ENCODE data around the gene BCL3.

Gene BCL3

DNA sequence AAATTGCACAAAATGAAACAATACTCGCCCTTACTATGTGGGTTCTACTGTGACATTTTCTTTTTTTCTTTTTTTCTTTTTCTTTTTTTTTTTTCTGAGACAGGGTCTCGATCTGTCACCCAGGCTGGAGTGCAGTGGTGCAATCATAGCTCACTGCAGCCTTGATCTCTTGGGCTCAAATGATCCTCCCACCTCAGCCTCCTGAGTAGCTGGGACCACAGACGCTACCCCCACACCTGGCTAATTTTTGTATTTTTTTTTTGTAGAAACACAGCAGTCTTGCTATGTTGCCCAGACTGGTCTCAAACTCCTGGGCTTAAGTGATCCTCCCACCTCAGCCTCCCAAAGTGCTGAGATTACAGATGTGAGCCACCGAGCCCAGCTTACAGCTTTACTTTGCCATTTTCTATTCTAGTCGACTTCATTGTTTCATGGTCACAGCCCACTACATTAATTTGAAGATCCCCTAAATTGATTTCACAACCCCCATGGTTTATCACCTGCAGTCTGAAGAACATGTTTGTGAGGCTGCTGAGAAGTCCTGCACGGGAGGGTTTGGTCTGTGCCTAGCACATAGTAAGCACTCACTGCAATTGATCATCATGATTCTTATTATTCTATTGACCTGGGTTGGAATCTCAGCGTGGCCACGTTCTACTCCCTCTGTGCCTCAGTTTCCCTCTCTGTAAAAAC is 3.8 kb downstream of the BCL3 start:
- Histone ChIP-seq H3K4me1 (ENCODE audit: control extremely low read depth in 1 of 4, control insufficient read depth in 4 of 4, insufficient read depth in 4 of 4, low read length in 3 of 4) (peaks cover 22 to 87% (median 82%) of the 10 kb centered on the region in 4 experiments), H3K4me3 (ENCODE audit: control insufficient read depth in 1 of 7, extremely low read depth in 1 of 7, insufficient read depth in 4 of 7, low read depth in 2 of 7, low read length in 6 of 7) (peak overlapping the region in 6 of 7 experiments; percentile 25 to 92 (median 52)), H3K27ac (ENCODE audit: insufficient read depth in 1 of 2, low read depth in 1 of 2, low read length in 2 of 2, poor library complexity in 1 of 2, severe bottlenecking in 2 of 2) (peak overlapping the region; percentile 36 to 88), H3K9me3 (ENCODE audit: control extremely low read depth in 1 of 5, control insufficient read depth in 4 of 5, insufficient read depth in 2 of 5, low read depth in 1 of 5, low read length in 4 of 5) (no peaks in the 10 kb centered on the region), H3K27me3 (replicated peaks in 2 of 5; ENCODE audit: control insufficient read depth in 4 of 5, insufficient read depth in 5 of 5, low read length in 4 of 5) (no peaks in the 10 kb centered on the region), H3K36me3 (ENCODE audit: control insufficient read depth in 4 of 4, insufficient read depth in 4 of 4, low read length in 3 of 4) (peaks cover 0 to 56% (median 25%) of the 10 kb centered on the region in 4 experiments)
- ChIA-PET CTCF (interaction anchor here (1.4 to 4.8 kb wide), 7 partner anchors 7 to 62 kb away, joined by 3 to 47 read pairs (median 6); no protein-coding TSS in a partner anchor), POLR2A (interaction anchor here (0.5 to 3.2 kb wide), 7 partner anchors 9 to 105 kb away, joined by 3 to 36 read pairs (median 3); no protein-coding TSS in a partner anchor)
- whole genome bisulfite sequencing (ENCODE audit: insufficient coverage), result 85% methylated on average over 3 of the region's 8 CpGs
- DNase-seq, result no peak

DNA sequence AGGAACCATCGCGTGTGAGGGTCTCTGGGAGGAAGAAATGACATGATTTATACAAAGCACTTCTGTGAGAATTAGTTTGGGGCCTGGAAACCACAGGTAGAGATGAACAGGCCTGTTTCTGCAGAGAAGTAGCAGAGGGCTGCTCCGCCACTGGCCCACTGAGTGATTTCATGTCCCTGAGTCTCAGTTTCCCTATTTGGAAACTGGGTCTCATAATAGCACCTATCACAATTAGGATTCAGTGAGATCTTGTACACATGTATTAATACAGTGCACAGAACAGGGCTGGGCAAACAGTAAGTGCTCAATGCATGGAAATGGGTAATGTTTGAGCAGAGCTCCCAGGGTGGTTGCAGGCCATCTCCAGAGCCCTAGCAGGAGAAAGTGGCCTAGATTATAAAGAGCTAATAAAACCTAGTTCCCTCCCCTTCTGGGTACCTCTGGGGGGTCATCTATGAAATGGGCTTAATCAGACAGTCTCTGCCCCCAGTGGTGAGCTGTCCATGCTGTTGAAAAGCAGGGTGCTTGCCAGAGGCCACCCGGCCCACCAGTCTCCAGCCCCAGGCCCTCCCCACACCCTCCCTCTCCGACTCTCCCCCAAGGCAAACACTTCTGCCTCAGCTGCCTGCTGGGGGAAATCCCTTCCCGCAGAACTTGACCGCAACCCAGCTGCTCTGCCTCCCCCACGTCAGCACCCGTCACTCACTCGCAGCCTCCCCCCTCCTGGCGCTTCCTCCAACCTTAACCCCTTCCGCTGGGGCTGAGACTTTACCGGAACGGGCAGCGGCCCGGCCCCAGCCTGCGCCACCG is 4.5 kb downstream of the BCL3 start:
- peaks cover 3 to 64% (median 30%) of the 10 kb centered on the region in 4 experiments for H3K36me3 ChIP-seq (ENCODE audit: control insufficient read depth in 4 of 4, insufficient read depth in 4 of 4, low read length in 3 of 4)
- DNase-seq, result peak; percentile 98 to 100 (median 100)
- CTCF ChIA-PET, result interaction anchor here (0.7 to 4.8 kb wide), 8 partner anchors 8 to 63 kb away, joined by 3 to 47 read pairs (median 6); no protein-coding TSS in a partner anchor
- POLR2A ChIA-PET, result interaction anchor here (0.5 to 3.2 kb wide), 9 partner anchors 10 to 104 kb away, joined by 3 to 36 read pairs (median 6); no protein-coding TSS in a partner anchor
- peak overlapping the region in 6 of 7 experiments; percentile 25 to 92 (median 59) for H3K4me3 ChIP-seq (ENCODE audit: control insufficient read depth in 1 of 7, extremely low read depth in 1 of 7, insufficient read depth in 4 of 7, low read depth in 2 of 7, low read length in 6 of 7)
- peaks cover 22 to 82% (median 77%) of the 10 kb centered on the region in 4 experiments for H3K4me1 ChIP-seq (ENCODE audit: control extremely low read depth in 1 of 4, control insufficient read depth in 4 of 4, insufficient read depth in 4 of 4, low read length in 3 of 4)
- no peaks in the 10 kb centered on the region for H3K27me3 ChIP-seq (replicated peaks in 2 of 5; ENCODE audit: control insufficient read depth in 4 of 5, insufficient read depth in 5 of 5, low read length in 4 of 5)
- 7% methylated on average over 14 of the region's 18 CpGs for WGBS (ENCODE audit: insufficient coverage)
- no peaks in the 10 kb centered on the region for H3K9me3 ChIP-seq (ENCODE audit: control extremely low read depth in 1 of 5, control insufficient read depth in 4 of 5, insufficient read depth in 2 of 5, low read depth in 1 of 5, low read length in 4 of 5)
- H3K27ac ChIP-seq (ENCODE audit: insufficient read depth in 1 of 2, low read depth in 1 of 2, low read length in 2 of 2, poor library complexity in 1 of 2, severe bottlenecking in 2 of 2), result peak overlapping the region; percentile 36 to 88

GRCh38 chr19:44753626-44753931 is 5.1 kb downstream of the BCL3 start:
- POLR2A ChIA-PET, result interaction anchor here (0.8 to 3.2 kb wide), 7 partner anchors 11 to 32 kb away, joined by 3 to 36 read pairs (median 7); no protein-coding TSS in a partner anchor
- H3K36me3 ChIP-seq (ENCODE audit: control insufficient read depth in 4 of 4, insufficient read depth in 4 of 4, low read length in 3 of 4), result peaks cover 3 to 69% (median 34%) of the 10 kb centered on the region in 4 experiments
- H3K27me3 ChIP-seq (replicated peaks in 2 of 5; ENCODE audit: control insufficient read depth in 4 of 5, insufficient read depth in 5 of 5, low read length in 4 of 5), result no peaks in the 10 kb centered on the region
- DNase-seq, result no peak
- no peaks in the 10 kb centered on the region for H3K9me3 ChIP-seq (ENCODE audit: control extremely low read depth in 1 of 5, control insufficient read depth in 4 of 5, insufficient read depth in 2 of 5, low read depth in 1 of 5, low read length in 4 of 5)
- peak overlapping the region; percentile 84 to 88 for H3K27ac ChIP-seq (ENCODE audit: insufficient read depth in 1 of 2, low read depth in 1 of 2, low read length in 2 of 2, poor library complexity in 1 of 2, severe bottlenecking in 2 of 2)
- CTCF ChIA-PET, result interaction anchor here (0.7 to 4.8 kb wide), 8 partner anchors 9 to 64 kb away, joined by 3 to 47 read pairs (median 6); no protein-coding TSS in a partner anchor
- H3K4me1 ChIP-seq (ENCODE audit: control extremely low read depth in 1 of 4, control insufficient read depth in 4 of 4, insufficient read depth in 4 of 4, low read length in 3 of 4), result peaks cover 22 to 86% (median 79%) of the 10 kb centered on the region in 4 experiments
- peak overlapping the region; percentile 19 to 80 (median 66) for H3K4me3 ChIP-seq (ENCODE audit: control insufficient read depth in 1 of 7, extremely low read depth in 1 of 7, insufficient read depth in 4 of 7, low read depth in 2 of 7, low read length in 6 of 7)
- WGBS (ENCODE audit: insufficient coverage), result 0% methylated on average over 2 of the region's 11 CpGs

DNA sequence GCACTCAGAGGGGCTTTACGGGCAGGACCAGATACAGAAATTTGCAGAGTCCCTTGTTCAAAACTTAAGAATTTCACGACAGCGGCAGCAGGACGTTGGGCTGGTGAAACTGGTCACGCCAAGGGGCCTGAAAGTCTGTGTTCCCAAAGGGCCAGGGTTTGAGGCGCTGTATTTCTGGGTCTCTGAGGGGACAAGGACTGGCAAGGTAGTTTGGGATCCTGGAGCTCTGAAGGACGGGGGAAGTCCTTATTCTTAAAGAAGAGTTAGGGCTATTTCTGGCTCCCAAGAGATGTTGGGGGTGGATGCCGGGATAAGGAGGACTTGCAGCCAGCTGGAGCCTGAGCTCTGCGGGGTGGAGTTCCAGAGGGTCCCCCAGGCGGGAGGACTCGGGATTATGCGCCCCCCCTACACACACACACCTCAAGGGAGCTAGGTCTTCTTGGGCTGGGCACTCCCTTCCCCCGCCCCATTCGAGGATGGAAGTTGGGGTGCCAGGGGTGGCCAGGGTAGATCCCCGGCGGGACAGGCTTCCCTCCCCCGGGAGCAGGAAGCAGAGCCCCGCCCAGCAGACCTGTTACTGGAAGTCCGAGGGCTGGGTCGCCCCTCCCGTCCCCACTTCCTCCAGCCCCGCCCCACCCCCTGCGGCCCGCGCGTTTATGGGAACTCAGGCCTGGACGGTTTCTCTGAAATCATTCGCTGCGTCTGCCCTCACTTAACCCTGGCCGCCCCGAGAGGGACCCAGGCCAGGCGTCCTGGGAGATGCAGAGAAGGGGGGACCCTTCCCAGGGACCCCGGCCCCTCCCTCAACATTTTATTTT is 5.6 kb downstream of the BCL3 start:
- Histone ChIP-seq H3K4me3 (ENCODE audit: control insufficient read depth in 1 of 7, extremely low read depth in 1 of 7, insufficient read depth in 4 of 7, low read depth in 2 of 7, low read length in 6 of 7) (peak overlapping the region; percentile 19 to 80 (median 66)), H3K4me1 (ENCODE audit: control extremely low read depth in 1 of 4, control insufficient read depth in 4 of 4, insufficient read depth in 4 of 4, low read length in 3 of 4) (peaks cover 22 to 87% (median 79%) of the 10 kb centered on the region in 4 experiments), H3K27ac (ENCODE audit: insufficient read depth in 1 of 2, low read depth in 1 of 2, low read length in 2 of 2, poor library complexity in 1 of 2, severe bottlenecking in 2 of 2) (peak overlapping the region; percentile 84 to 88), H3K36me3 (ENCODE audit: control insufficient read depth in 4 of 4, insufficient read depth in 4 of 4, low read length in 3 of 4) (peaks cover 3 to 72% (median 37%) of the 10 kb centered on the region in 4 experiments), H3K9me3 (ENCODE audit: control extremely low read depth in 1 of 5, control insufficient read depth in 4 of 5, insufficient read depth in 2 of 5, low read depth in 1 of 5, low read length in 4 of 5) (no peaks in the 10 kb centered on the region), H3K27me3 (replicated peaks in 2 of 5; ENCODE audit: control insufficient read depth in 4 of 5, insufficient read depth in 5 of 5, low read length in 4 of 5) (no peaks in the 10 kb centered on the region)
- ChIA-PET CTCF (interaction anchor here (1.1 to 4.8 kb wide), 8 partner anchors 9 to 64 kb away, joined by 3 to 47 read pairs (median 6); no protein-coding TSS in a partner anchor), POLR2A (interaction anchor here (0.7 to 3.2 kb wide), 8 partner anchors 12 to 32 kb away, joined by 3 to 36 read pairs (median 9); no protein-coding TSS in a partner anchor)
- 2% methylated on average over 20 of the region's 33 CpGs for WGBS (ENCODE audit: insufficient coverage)
- DNase-seq, result peak in 2 of 3 donors; percentile 69 to 71

GRCh38 chr19:44754750-44755080 is 6.2 kb downstream of the BCL3 start:
- 27% methylated on average over 7 of the region's 11 CpGs for WGBS (ENCODE audit: insufficient coverage)
- ChIA-PET CTCF (interaction anchor here (0.8 to 4.8 kb wide), 10 partner anchors 10 to 40 kb away, joined by 3 to 47 read pairs (median 4); no protein-coding TSS in a partner anchor), POLR2A (interaction anchor here (0.7 to 3.2 kb wide), 6 partner anchors 11 to 33 kb away, joined by 3 to 36 read pairs (median 8); no protein-coding TSS in a partner anchor)
- Histone ChIP-seq H3K4me1 (ENCODE audit: control extremely low read depth in 1 of 4, control insufficient read depth in 4 of 4, insufficient read depth in 4 of 4, low read length in 3 of 4) (peaks cover 19 to 85% (median 75%) of the 10 kb centered on the region in 4 experiments), H3K4me3 (ENCODE audit: control insufficient read depth in 1 of 7, extremely low read depth in 1 of 7, insufficient read depth in 4 of 7, low read depth in 2 of 7, low read length in 6 of 7) (peak overlapping the region in 5 of 7 experiments; percentile 17 to 80 (median 69)), H3K27ac (ENCODE audit: insufficient read depth in 1 of 2, low read depth in 1 of 2, low read length in 2 of 2, poor library complexity in 1 of 2, severe bottlenecking in 2 of 2) (peak overlapping the region; percentile 84 to 88), H3K36me3 (ENCODE audit: control insufficient read depth in 4 of 4, insufficient read depth in 4 of 4, low read length in 3 of 4) (peaks cover 4 to 76% (median 38%) of the 10 kb centered on the region in 4 experiments), H3K9me3 (ENCODE audit: control extremely low read depth in 1 of 5, control insufficient read depth in 4 of 5, insufficient read depth in 2 of 5, low read depth in 1 of 5, low read length in 4 of 5) (no peaks in the 10 kb centered on the region), H3K27me3 (replicated peaks in 2 of 5; ENCODE audit: control insufficient read depth in 4 of 5, insufficient read depth in 5 of 5, low read length in 4 of 5) (no peaks in the 10 kb centered on the region)
- no peak for DNase-seq

- peak overlapping the region in 1 of 2 experiments; percentile 88 for H3K27ac ChIP-seq (ENCODE audit: insufficient read depth in 1 of 2, low read depth in 1 of 2, low read length in 2 of 2, poor library complexity in 1 of 2, severe bottlenecking in 2 of 2)
- peaks cover 15 to 82% (median 70%) of the 10 kb centered on the region in 4 experiments for H3K4me1 ChIP-seq (ENCODE audit: control extremely low read depth in 1 of 4, control insufficient read depth in 4 of 4, insufficient read depth in 4 of 4, low read length in 3 of 4)
- no peaks in the 10 kb centered on the region for H3K9me3 ChIP-seq (ENCODE audit: control extremely low read depth in 1 of 5, control insufficient read depth in 4 of 5, insufficient read depth in 2 of 5, low read depth in 1 of 5, low read length in 4 of 5)
- POLR2A ChIA-PET, result interaction anchor here (0.9 to 2.9 kb wide), 3 partner anchors 10 to 33 kb away, joined by 3 to 17 read pairs (median 11); no protein-coding TSS in a partner anchor
- no peak for DNase-seq
- peaks cover 8 to 76% (median 38%) of the 10 kb centered on the region in 4 experiments for H3K36me3 ChIP-seq (ENCODE audit: control insufficient read depth in 4 of 4, insufficient read depth in 4 of 4, low read length in 3 of 4)
- H3K4me3 ChIP-seq (ENCODE audit: control insufficient read depth in 1 of 7, extremely low read depth in 1 of 7, insufficient read depth in 4 of 7, low read depth in 2 of 7, low read length in 6 of 7), result peak overlapping the region in 4 of 7 experiments; percentile 15 to 80 (median 74)
- H3K27me3 ChIP-seq (replicated peaks in 2 of 5; ENCODE audit: control insufficient read depth in 4 of 5, insufficient read depth in 5 of 5, low read length in 4 of 5), result no peaks in the 10 kb centered on the region
- CTCF ChIA-PET, result interaction anchor here (0.8 to 4.8 kb wide), 10 partner anchors 9 to 67 kb away, joined by 3 to 47 read pairs (median 4); no protein-coding TSS in a partner anchor
- WGBS (ENCODE audit: insufficient coverage), result 80% methylated on average over 4 of the region's 4 CpGs
These were observed 6.7 kb downstream of the BCL3 start for GRCh38 chr19:44755219-44755618.

All from common myeloid progenitor, CD34-positive (primary cell).